COLO829 (cell line): ENCODE data around the gene FOXD1.
"Not testable (repeated sequence)": the region's sequence is repeated elsewhere in the genome, so short reads cannot be mapped to it uniquely, and the experiment has no call there.

Source experiments
- DNase-seq: peaks from one replicate; pipeline ENCODE4 v3.0.0; 2012; ENCODE audit warnings: low spot score

FOXD1 gene

DNA sequence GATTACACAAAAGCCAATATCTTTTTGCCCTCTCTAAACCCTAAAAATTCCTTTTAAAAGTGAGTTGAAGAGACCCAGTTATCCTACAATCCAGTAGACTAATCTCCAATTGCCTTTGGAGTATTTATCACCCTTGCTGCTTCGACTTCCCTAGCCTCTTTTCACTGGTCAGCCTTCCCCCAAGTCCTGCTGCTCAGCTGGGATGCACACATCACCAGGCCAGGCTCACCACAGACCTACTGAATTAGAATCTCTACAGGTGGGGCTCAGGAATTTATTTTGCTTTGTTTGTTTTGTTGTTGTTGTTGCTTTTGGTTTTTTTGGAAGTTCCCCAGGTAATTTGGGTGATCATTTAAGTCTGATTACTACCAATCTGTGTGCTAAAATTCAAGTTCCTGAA, 11.6 kb upstream of the FOXD1 start:
- DNase-seq: no peak

GRCh38 chr5:73459366-73459765, 10.8 kb upstream of the FOXD1 start:
- DNase-seq: no peak

GRCh38 chr5:73456462-73456861, 7.9 kb upstream of the FOXD1 start:
- DNase-seq: not testable (repeated sequence)

- no peak for DNase-seq
These were observed 5.9 kb upstream of the FOXD1 start for GRCh38 chr5:73454379-73455036.

DNA sequence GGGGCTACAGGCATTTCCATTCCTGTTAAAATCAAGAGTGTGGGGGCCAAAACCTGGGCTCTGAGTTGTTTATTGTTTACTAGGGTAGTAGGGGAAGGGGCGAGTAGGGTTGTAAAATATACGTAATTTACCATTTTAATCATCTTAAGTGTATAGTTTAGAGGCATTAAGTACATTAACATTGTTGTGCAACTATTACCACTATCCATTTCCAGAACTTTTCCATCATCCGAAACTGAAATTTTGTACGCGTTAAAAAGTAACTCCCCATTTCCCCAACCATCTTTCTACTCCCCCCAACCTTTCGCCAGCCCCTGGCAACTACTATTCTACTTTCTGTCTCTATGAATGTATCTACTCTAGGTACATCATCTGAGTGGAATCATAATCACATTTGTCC, 3.6 kb upstream of the FOXD1 start:
- DNase-seq: no peak

- DNase-seq: no peak
These were observed 2.9 kb upstream of the FOXD1 start for GRCh38 chr5:73451224-73452130.

- no peak for DNase-seq
These were observed 2.2 kb upstream of the FOXD1 start for GRCh38 chr5:73450672-73451223.

GRCh38 chr5:73450137-73450536, 1.6 kb upstream of the FOXD1 start:
- DNase-seq: no peak

GRCh38 chr5:73447530-73448462, 781 bp downstream of the FOXD1 start:
- DNase-seq: no peak

GRCh38 chr5:73446631-73447529, 1.7 kb downstream of the FOXD1 start:
- no peak for DNase-seq

- DNase-seq: no peak
These were observed 2.6 kb downstream of the FOXD1 start for GRCh38 chr5:73445665-73446630.

- no peak for DNase-seq
These were observed 3.8 kb downstream of the FOXD1 start for GRCh38 chr5:73444499-73445438.

GRCh38 chr5:73443829-73444498, 4.6 kb downstream of the FOXD1 start:
- no peak for DNase-seq

DNA sequence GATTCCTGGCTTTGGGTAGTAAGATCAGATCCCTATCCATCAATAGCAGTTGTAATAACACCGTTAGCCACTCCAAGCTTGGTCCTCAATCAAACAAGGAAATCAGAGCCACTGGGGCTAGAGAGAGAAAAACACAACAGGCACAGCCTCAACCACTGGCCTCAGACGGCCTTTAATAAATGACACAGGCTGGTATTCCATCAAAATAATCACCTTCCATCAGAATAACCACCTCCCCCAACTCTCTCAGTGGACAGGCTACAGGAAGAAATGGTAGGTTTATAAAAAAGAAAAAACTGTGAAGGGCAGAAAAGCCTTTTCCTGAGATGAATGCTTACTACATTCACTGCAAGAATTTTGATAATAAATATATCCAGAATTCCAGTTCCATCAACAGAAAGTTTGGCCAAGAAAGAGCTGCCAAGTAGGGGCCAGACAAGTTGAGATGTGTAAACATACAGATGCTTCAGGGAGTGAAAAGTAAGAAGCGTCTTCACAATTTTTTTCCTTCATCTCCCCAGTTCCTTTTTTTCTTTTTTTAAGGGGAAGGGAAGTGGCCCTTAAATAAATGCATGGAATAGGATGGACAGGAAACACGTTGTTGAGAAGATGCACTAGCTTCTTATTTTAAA, 5.5 kb downstream of the FOXD1 start:
- DNase-seq: no peak

DNA sequence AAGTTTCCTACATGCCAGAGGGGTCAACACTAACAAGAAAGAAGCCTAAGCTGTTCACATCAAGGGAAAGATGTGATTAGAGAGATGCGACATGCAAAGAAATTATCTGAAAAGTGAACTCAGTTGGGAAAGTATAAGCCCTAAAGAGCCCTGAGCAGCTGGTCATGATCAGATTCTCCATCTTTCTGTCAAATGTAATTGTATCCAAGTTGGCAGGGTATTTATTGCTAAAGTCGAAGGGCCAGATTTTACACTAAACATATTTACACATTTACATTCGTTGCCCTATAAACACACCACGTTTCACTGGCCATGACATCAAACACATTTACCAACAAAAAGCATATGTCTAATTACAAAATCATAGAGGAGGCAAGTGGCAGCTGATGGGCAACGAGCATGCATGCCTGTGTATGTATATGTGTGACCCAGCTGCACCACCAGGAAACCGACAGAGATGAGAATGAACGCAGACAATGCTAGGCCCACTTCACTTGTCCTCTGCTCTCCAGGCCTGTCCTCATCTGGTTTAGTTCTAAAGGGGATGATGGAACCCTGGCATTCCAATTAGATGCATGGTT, 6.3 kb downstream of the FOXD1 start:
- DNase-seq: no peak

DNA sequence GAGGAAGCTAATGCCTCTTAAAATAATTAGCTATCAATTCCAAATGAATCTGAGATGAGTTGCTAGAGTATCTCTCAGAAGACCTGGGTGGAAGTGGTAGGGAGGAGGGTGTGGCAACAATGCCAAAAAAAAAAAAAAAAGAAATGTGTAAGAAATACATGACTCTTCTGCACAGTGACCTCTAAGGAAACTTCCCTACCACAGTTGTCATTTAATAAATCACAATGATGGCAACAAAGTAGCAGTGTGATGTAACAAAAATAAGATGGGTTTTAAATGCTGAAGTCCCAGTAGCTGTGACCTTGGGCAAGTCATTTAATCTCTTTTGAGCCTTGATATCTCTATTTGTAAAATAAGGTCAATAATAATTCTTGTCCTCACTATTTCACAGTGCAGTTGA, 7.2 kb downstream of the FOXD1 start:
- no peak for DNase-seq

GRCh38 chr5:73440262-73440661, 8.3 kb downstream of the FOXD1 start:
- DNase-seq: no peak
